ENCODE data around the gene IL7R.
"Not testable (repeated sequence)": the region's sequence is repeated elsewhere in the genome, so short reads cannot be mapped to it uniquely, and the experiment has no call there.

IL7R gene

DNA sequence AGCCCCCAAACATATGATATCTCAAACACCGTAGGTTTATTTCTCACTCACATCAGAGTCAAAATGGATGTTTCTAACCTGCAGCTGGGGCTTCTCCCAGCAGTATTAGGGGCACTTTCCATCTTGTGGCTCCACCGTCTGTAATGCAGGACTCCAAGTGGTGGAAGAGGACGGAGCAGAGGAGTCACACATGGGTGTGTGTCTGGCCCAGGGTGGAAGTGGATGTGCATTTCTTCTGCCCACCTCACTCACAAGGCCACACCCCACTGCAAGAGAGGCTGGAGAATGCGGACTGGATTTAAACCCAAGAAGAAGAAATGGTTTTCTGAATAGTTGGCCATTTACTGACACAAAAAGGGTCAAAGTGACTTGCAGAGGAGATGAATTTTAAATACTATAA, 13.9 kb downstream of the IL7R start:
- in situ Hi-C loops (cut with MboI; ENCODE audit: low sequenced_read_pairs), result no loop called here

GRCh38 chr5:35876454-35876853, 19.8 kb downstream of the IL7R start:
- in situ Hi-C loops (cut with MboI; ENCODE audit: low sequenced_read_pairs), result no loop called here

- in situ Hi-C loops (cut with MboI; ENCODE audit: low sequenced_read_pairs), result no loop called here
These were observed 20.2 kb downstream of the IL7R start for GRCh38 chr5:35876922-35877321.

GRCh38 chr5:35877655-35878054, 21.0 kb downstream of the IL7R start:
- in situ Hi-C loops (cut with MboI; ENCODE audit: low sequenced_read_pairs), result no loop called here

GRCh38 chr5:35878079-35878478, 21.4 kb downstream of the IL7R start:
- in situ Hi-C loops (cut with MboI; ENCODE audit: low sequenced_read_pairs), result no loop called here

DNA sequence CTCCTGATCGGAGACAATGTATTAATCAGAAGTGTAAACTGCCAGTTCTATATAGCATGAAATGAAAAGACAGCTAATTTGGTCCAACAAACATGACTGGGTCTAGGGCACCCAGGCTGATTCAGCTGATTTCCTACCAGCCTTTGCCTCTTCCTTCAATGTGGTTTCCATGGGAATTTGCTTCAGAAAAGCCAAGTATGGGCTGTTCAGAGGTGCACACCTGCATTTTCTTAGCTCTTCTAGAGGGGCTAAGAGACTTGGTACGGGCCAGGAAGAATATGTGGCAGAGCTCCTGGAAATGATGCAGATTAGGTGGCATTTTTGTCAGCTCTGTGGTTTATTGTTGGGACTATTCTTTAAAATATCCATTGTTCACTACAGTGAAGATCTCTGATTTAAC, 22.4 kb downstream of the IL7R start:
- in situ Hi-C loops (cut with MboI; ENCODE audit: low sequenced_read_pairs), result no loop called here

GRCh38 chr5:35879649-35880048, 23.0 kb downstream of the IL7R start:
- in situ Hi-C loops (cut with MboI; ENCODE audit: low sequenced_read_pairs), result no loop called here

- in situ Hi-C loops (cut with MboI; ENCODE audit: low sequenced_read_pairs), result no loop called here
These were observed 23.5 kb downstream of the IL7R start for GRCh38 chr5:35880156-35880555.

GRCh38 chr5:35881758-35882157, 25.1 kb downstream of the IL7R start:
- in situ Hi-C loops (cut with MboI; ENCODE audit: low sequenced_read_pairs), result no loop called here

DNA sequence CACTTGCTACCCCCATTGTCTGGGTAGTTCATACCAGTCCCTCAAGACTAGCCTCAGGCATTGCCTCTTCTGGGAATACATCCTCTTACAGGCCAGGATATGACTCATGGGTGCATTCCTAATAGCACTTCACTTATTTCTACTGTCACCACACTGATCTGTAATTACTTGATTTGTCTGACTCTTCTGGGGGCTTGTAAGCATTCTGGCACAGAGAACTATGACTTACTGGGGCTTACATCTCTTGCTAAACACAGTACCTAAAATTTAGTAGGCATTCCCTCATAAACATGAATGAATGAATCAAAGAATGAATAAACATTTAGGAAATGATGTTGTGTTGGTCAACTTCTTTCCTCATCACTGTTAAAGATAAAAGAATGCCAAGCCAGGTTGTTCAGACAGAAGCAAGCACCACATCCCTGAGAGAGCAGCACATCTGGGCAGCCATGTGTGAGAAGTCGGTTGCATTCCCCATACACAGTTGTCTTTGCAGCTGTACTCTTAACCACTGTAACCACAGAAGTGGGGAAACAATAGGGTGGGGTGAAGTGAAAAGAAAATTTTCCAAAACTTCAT, 27.6 kb downstream of the IL7R start:
- in situ Hi-C loops (cut with MboI; ENCODE audit: low sequenced_read_pairs), result no loop called here

DNA sequence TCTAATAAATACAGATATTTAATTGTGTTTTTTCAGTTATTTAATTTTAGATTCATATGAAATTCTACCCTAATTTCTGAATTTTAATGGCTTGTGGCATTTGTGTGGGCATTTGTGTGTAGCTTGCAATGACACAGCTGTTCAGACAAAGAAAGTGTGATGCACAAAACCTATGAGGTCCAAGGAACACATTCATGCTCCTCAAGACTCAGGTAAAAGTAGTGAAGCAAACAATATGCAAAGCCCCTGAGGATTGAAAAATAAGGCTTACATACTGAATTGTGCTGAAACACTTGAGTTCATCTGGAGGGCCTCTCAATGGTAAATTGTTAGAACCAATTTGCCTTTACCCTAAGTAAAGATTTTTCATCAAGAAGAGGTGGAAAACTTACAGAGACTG, 28.1 kb downstream of the IL7R start:
- in situ Hi-C loops (cut with MboI; ENCODE audit: low sequenced_read_pairs), result no loop called here

DNA sequence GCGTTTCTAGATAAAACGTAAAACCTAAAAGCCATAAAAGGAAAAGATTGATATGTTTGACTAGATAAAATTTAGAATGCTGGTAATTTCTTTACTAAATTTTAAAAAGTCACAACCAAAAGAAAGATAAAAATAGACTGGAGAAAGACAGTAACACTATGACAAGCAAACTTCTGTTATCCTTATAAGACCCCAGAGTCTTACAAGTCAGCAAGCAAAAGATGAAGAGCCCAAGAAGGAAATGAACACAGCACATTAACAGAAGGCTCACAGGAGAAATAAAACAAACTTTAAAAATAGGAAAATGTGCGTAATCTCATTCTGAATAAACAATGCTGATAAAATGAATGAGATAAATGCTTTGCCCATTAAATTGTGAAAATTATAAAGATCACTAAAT, 29.7 kb downstream of the IL7R start:
- in situ Hi-C loops (cut with MboI; ENCODE audit: low sequenced_read_pairs), result no loop called here

GRCh38 chr5:35887321-35888100, 30.8 kb downstream of the IL7R start:
- in situ Hi-C loops (cut with MboI; ENCODE audit: low sequenced_read_pairs), result no loop called here

GRCh38 chr5:35890021-35891020, 33.6 kb downstream of the IL7R start:
- in situ Hi-C loops (cut with MboI; ENCODE audit: low sequenced_read_pairs), result no loop called here

GRCh38 chr5:35892799-35893198, 36.1 kb downstream of the IL7R start:
- in situ Hi-C loops (cut with MboI; ENCODE audit: low sequenced_read_pairs), result not testable (repeated sequence)

GRCh38 chr5:35894131-35894530, 37.4 kb downstream of the IL7R start:
- in situ Hi-C loops (cut with MboI; ENCODE audit: low sequenced_read_pairs), result no loop called here

DNA sequence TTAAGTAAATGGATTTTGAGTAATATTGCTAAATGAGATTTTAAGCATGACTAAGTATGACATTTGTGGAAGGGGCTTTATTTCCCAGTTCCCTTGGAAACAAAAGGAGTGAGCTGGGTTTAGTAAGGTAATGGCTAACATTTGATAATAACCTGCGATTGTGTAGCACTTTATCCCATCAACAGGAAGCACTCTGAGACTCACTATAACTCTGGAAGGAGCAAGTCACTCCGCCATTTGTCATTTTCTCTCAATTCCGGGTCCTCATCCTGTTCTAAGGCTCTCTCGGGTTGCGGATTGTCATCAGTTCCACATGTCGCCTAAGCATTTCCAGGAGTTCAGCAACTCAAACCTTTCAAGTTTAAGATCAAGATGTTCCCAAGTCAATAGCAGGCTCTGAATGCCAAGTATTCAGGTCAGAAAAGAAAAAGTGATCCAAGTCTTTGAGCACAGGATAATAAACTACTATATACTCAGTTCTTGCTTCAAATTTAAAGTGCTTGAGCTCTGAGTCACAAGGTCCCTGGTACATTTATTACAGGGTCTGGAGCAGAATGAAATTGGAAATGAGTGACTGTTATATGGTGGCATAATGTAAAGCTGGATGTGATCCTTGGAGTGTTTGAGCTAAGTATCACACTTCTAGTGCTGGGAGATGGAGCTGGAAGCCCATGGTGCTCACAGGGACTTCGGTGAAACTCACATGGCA, 42.4 kb downstream of the IL7R start:
- in situ Hi-C loops (cut with MboI; ENCODE audit: low sequenced_read_pairs), result no loop called here

DNA sequence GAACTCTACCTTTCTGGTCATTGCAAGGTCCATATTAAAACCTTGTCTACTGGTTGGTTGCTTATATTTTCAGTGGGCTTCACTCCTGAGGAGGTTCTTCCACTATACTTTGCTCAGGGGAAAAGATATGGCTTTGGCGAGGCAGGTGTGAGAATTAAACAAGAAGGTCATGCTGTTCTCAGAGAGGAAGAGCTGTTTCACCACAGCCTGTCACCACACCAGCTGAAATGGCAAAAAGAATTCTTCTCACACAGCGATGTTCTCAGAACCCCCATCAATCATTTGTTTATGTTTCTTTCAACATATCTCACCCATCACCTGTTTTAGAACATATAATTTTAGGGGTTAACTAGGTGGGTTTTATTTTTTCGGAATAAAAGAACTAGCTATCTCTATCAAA, 43.1 kb downstream of the IL7R start:
- in situ Hi-C loops (cut with MboI; ENCODE audit: low sequenced_read_pairs), result loop anchor here (25.0 kb wide), 1 partner anchor 237 kb away; no protein-coding TSS in a partner anchor

GRCh38 chr5:35900972-35901695, 44.4 kb downstream of the IL7R start:
- in situ Hi-C loops (cut with MboI; ENCODE audit: low sequenced_read_pairs), result loop anchor here (25.0 kb wide), 1 partner anchor 239 kb away; no protein-coding TSS in a partner anchor

GRCh38 chr5:35902046-35902672, 45.5 kb downstream of the IL7R start:
- in situ Hi-C loops (cut with MboI; ENCODE audit: low sequenced_read_pairs), result loop anchor here (25.0 kb wide), 1 partner anchor 240 kb away; no protein-coding TSS in a partner anchor

Data from HL-60/S4 treated with phorbol 12-myristate 13-acetate at 8.2 ng/mL for 4 days and 3 days (cell line).